Osteoblast (primary cell): Measurements from ENCODE around the gene CTDP1. TPM values are rescaled to one million over a fixed set of nuclear protein-coding genes. Genes with fewer than 3 reads are reported as not detected.
A peak's percentile ranks its signal among the peaks of the same experiment; 100 is the strongest.
"Not testable (repeated sequence)": the region's sequence is repeated elsewhere in the genome, so short reads cannot be mapped to it uniquely, and the experiment has no call there.

Experiments used
- DNase-seq: peaks from one replicate; pipeline ENCODE4 v3.0.0; 2011; ENCODE audit warnings: low spot score, mixed read lengths; ENCODE audit not compliant: insufficient read length; ENCODE audit errors: missing footprints
- H2AFZ ChIP-seq: 2 replicates; pipeline ENCODE4 v1.6.0; 2011; ENCODE audit warnings: mild to moderate bottlenecking, low read length
- H3K27ac ChIP-seq: 2 replicates; pipeline ENCODE4 v1.5.1; 2011; ENCODE audit warnings: mild to moderate bottlenecking, low read depth, low read length, moderate library complexity
- H3K27me3 ChIP-seq: 2 replicates; pipeline ENCODE4 v1.6.0; 2012; ENCODE audit warnings: mild to moderate bottlenecking, control low read depth, inconsistent platforms, low read length, moderate library complexity; ENCODE audit not compliant: insufficient read depth
- H3K36me3 ChIP-seq: 2 replicates; pipeline ENCODE4 v1.5.1; 2011; ENCODE audit warnings: mild to moderate bottlenecking, low read length, control low read depth, moderate library complexity; ENCODE audit not compliant: insufficient read depth
- H3K4me1 ChIP-seq: 2 replicates; pipeline ENCODE4 v1.5.1; 2011; ENCODE audit warnings: mild to moderate bottlenecking, low read length, control low read depth, moderate library complexity; ENCODE audit not compliant: insufficient read depth
- H3K4me2 ChIP-seq: 2 replicates; pipeline ENCODE4 v1.6.0; 2011; ENCODE audit warnings: mild to moderate bottlenecking, low read length; ENCODE audit not compliant: insufficient read depth
- H3K4me3 ChIP-seq: fragments of 200-600 bp; sonication (generic); 3 replicates; pipeline ENCODE4 v1.5.1; 2012; ENCODE audit warnings: mild to moderate bottlenecking, low read length, inconsistent platforms; ENCODE audit not compliant: insufficient read depth
- H3K79me2 ChIP-seq: 2 replicates; pipeline ENCODE4 v1.6.0; 2012; ENCODE audit warnings: mild to moderate bottlenecking, low read length, control low read depth, inconsistent platforms; ENCODE audit not compliant: insufficient read depth
- H3K9me3 ChIP-seq: 2 replicates; pipeline ENCODE4 v1.5.1; 2011; ENCODE audit warnings: low read depth, low read length, control low read depth
- H4K20me1 ChIP-seq: 2 replicates; pipeline ENCODE4 v1.6.0; 2012; ENCODE audit warnings: mild to moderate bottlenecking, low read length, control low read depth; ENCODE audit not compliant: insufficient read depth
- CTCF ChIP-seq: IDR thresholded peaks from 2 replicates; pipeline ENCODE4 v1.5.1; 2011; ENCODE audit warnings: mild to moderate bottlenecking, low read depth, low read length, moderate library complexity; ENCODE audit errors: extremely low read depth
- total RNA-seq: library from RNA; depleted of rRNA; stranded (reverse); fragments of >200 nt; gene quantifications from 2 replicates; pipeline ENCODE4 v1.2.3, GENCODE V29; 2012

Gene CTDP1
- total RNA-seq, 1 donor = 26.8 TPM

GRCh38 chr18:79738581-79739439 is 59.2 kb downstream of the CTDP1 start:
- Histone ChIP-seq H3K36me3 (peaks cover 6% of the 10 kb centered on the region), H3K9me3 (no peaks in the 10 kb centered on the region), H3K4me2 (no peak overlapping the region), H3K27ac (no peak overlapping the region), H3K27me3 (no peaks in the 10 kb centered on the region), H3K79me2 (no peaks in the 10 kb centered on the region), H3K4me1 (no peaks in the 10 kb centered on the region), H2AFZ (no peak overlapping the region), H3K4me3 (no peak overlapping the region), H4K20me1 (peaks cover 5% of the 10 kb centered on the region)
- TF ChIP-seq CTCF = no peak
- DNase-seq = peak; percentile 74

- H3K27me3 ChIP-seq = no peaks in the 10 kb centered on the region
- peaks cover 3% of the 10 kb centered on the region for H3K36me3 ChIP-seq
- H3K4me3 ChIP-seq = no peak overlapping the region
- H3K27ac ChIP-seq = no peak overlapping the region
- no peak overlapping the region for H2AFZ ChIP-seq
- peak; percentile 27 for DNase-seq
- H3K4me1 ChIP-seq = no peaks in the 10 kb centered on the region
- no peak for TF ChIP-seq CTCF
- H3K9me3 ChIP-seq = no peaks in the 10 kb centered on the region
- no peak overlapping the region for H3K4me2 ChIP-seq
- H4K20me1 ChIP-seq = peaks cover 5% of the 10 kb centered on the region
- no peaks in the 10 kb centered on the region for H3K79me2 ChIP-seq
Measured at GRCh38 chr18:79739440-79739778, 59.8 kb downstream of the CTDP1 start.

DNA sequence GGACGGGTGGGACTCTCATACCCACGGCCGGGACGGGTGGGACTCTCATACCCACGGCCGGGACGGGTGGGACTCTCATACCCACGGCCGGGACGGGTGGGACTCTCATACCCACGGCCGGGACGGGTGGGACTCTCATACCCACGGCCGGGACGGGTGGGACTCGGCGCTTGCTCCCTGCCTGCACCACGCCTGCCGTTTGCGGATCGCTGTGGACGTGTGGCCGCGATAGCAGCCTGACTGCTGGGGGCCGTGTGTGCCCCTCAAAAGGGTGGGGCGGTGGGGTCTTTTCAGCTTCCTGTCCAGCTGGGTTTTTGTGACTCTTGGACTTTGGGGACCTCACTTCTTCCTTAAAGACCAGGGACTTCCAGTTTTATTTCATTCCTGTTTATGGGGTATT is 60.4 kb downstream of the CTDP1 start:
- H3K9me3 ChIP-seq, H3K79me2 ChIP-seq, H3K27ac ChIP-seq, H2AFZ ChIP-seq, H3K4me2 ChIP-seq, H3K4me1 ChIP-seq, H3K36me3 ChIP-seq, H3K27me3 ChIP-seq, H3K4me3 ChIP-seq, H4K20me1 ChIP-seq: not testable (repeated sequence)
- peak; percentile 18 for DNase-seq

GRCh38 chr18:79740521-79741361 is 61.1 kb downstream of the CTDP1 start:
- H3K9me3 ChIP-seq = no peaks in the 10 kb centered on the region
- H3K4me2 ChIP-seq = no peak overlapping the region
- H3K27me3 ChIP-seq = no peaks in the 10 kb centered on the region
- no peaks in the 10 kb centered on the region for H3K79me2 ChIP-seq
- no peak overlapping the region for H3K27ac ChIP-seq
- no peak overlapping the region for H3K4me3 ChIP-seq
- DNase-seq = peak; percentile 86
- TF ChIP-seq CTCF = no peak
- no peaks in the 10 kb centered on the region for H3K4me1 ChIP-seq
- peaks cover 3% of the 10 kb centered on the region for H3K36me3 ChIP-seq
- peaks cover 5% of the 10 kb centered on the region for H4K20me1 ChIP-seq
- H2AFZ ChIP-seq = no peak overlapping the region
